GM18520 (cell line): Measurements from ENCODE around the gene EMP3.
"Not testable (repeated sequence)": the region's sequence is repeated elsewhere in the genome, so short reads cannot be mapped to it uniquely, and the experiment has no call there.

Experiments
- ATAC-seq: cut with Tn5 transposase; IDR thresholded peaks from one replicate; pipeline ENCODE4 v1.9.1; 2021; ENCODE audit not compliant: unreplicated experiment

EMP3 gene

GRCh38 chr19:48325265-48325910 is at the start of gene EMP3:
EMP3 (plus strand) TSS chr19:48325552; CDS start chr19:48326845, 1,293 bp downstream.
- ATAC-seq: no peak

- ATAC-seq: no peak
Observed at GRCh38 chr19:48279747-48280146, 45.6 kb upstream of the EMP3 start.

- ATAC-seq: no peak
Observed at GRCh38 chr19:48283908-48284307, 41.4 kb upstream of the EMP3 start.

GRCh38 chr19:48284896-48285295 is 40.5 kb upstream of the EMP3 start:
- ATAC-seq: no peak

- ATAC-seq: no peak
Observed at GRCh38 chr19:48287748-48288147, 37.6 kb upstream of the EMP3 start.

- ATAC-seq: no peak
Observed at GRCh38 chr19:48290401-48290770, 35.0 kb upstream of the EMP3 start.

GRCh38 chr19:48290771-48291488 is 34.4 kb upstream of the EMP3 start:
- ATAC-seq: no peak

- ATAC-seq: not testable (repeated sequence)
Observed at GRCh38 chr19:48291489-48291815, 33.9 kb upstream of the EMP3 start.

- ATAC-seq: no peak
Observed at GRCh38 chr19:48292798-48293197, 32.6 kb upstream of the EMP3 start.

GRCh38 chr19:48295458-48295857 is 29.9 kb upstream of the EMP3 start:
- ATAC-seq: no peak

- no peak for ATAC-seq
Observed at GRCh38 chr19:48296963-48297734, 28.2 kb upstream of the EMP3 start.

GRCh38 chr19:48297975-48298374 is 27.4 kb upstream of the EMP3 start:
- no peak for ATAC-seq

- no peak for ATAC-seq
Observed at GRCh38 chr19:48301886-48302599, 23.3 kb upstream of the EMP3 start.

GRCh38 chr19:48302600-48302959 is 22.8 kb upstream of the EMP3 start:
- ATAC-seq: no peak

GRCh38 chr19:48303367-48303766 is 22.0 kb upstream of the EMP3 start:
- ATAC-seq: no peak

- ATAC-seq: no peak
Observed at GRCh38 chr19:48303866-48304265, 21.5 kb upstream of the EMP3 start.

GRCh38 chr19:48308631-48309586 is 16.4 kb upstream of the EMP3 start:
- ATAC-seq: no peak

GRCh38 chr19:48309731-48310130 is 15.6 kb upstream of the EMP3 start:
- ATAC-seq: not testable (repeated sequence)

- ATAC-seq: no peak
Observed at GRCh38 chr19:48310227-48310626, 15.1 kb upstream of the EMP3 start.

GRCh38 chr19:48311384-48311783 is 14.0 kb upstream of the EMP3 start:
- ATAC-seq: no peak
